Measurements from ENCODE around the gene RAPH1.
"Not testable (repeated sequence)": the region's sequence is repeated elsewhere in the genome, so short reads cannot be mapped to it uniquely, and the experiment has no call there.

The RAPH1 gene

GRCh38 chr2:203543898-203544328 is 8.8 kb upstream of the RAPH1 start:
- no peak for DNase-seq

DNA sequence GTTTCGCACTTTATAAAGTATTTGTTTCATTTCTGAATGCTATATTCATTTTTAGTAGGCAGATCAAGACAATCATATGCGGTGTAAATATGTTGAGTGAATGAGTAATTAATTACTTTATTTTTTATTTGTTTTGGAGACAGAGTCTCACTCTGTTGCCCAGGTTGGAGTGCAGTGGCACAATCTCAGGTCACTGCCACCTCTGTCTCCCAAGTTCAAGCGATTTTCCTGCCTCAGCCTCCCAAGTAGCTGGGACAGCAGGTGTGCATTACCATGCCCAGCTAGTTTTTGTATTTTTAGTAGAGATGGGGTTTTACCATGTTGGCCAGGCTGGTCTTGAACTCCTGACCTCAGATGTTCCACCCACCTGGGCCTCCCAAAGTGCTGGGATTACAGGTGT is 5.5 kb upstream of the RAPH1 start:
- not testable (repeated sequence) for DNase-seq

GRCh38 chr2:203538237-203538636 is 3.1 kb upstream of the RAPH1 start:
- DNase-seq = not testable (repeated sequence)

- DNase-seq = not testable (repeated sequence)
These were observed 1.5 kb upstream of the RAPH1 start for GRCh38 chr2:203536586-203536951.

GRCh38 chr2:203535784-203536585 is 884 bp upstream of the RAPH1 start:
- no peak for DNase-seq

DNA sequence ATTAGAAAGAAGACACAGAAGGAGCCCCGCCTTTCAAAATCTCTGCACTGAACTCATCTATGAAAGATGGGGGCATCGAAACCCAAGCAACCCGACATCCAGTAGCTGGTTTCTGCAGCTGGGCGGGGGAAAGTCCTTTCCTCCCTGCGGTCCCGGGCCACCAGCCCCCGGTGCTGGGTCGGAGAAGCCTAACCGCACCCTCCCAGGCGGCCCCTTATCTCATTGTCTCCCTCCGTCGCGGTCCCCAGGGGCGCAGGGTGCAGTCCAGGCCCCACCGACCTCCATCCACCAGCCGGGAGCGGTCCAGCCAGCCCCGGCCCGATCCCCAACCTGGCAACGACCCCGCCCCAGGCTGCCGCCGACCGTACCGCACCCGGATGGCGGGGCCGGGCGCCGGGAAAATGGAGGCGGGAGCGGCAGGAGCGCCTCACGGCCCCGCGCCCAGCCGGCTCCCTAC is 452 bp downstream of the RAPH1 start:
- no peak for DNase-seq

GRCh38 chr2:203533676-203534591 is 1.2 kb downstream of the RAPH1 start:
- no peak for DNase-seq

DNA sequence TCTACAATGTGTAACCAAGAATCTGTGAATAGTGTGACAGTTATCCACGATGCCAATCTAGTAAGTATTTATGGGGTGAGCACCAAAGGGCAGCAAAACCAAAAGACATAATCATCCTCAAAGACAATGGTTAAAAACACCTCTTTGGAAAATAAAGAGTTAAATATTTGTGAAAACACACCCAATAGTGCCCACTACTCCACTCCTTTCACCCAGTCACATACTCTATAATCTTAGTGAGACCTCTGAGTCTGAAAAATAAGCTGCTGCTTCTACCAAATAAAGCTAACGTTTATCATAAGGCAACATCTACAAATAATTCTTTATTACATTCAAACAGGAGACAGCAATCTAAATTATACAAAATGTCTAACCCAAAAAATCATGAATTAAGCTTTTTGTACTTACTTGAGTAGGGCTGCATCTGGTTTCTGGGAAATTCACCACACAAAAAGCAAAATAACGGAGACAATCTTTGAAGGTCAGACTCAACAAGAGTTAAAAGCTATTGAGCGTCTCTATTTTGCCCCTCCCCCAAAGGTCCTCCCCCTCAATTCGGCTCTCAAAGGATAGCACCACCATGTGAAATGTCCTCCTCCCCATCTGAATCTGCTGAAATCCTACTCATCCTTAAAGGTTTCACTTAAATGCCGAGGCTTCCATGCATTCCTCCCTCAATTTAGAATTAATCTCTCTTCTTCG is 2.0 kb downstream of the RAPH1 start:
- no peak for DNase-seq

GRCh38 chr2:203527719-203528118 is 7.4 kb downstream of the RAPH1 start:
- DNase-seq = no peak

GRCh38 chr2:203513268-203513667 is 21.8 kb downstream of the RAPH1 start:
- not testable (repeated sequence) for DNase-seq

GRCh38 chr2:203510941-203511305 is 24.2 kb downstream of the RAPH1 start:
- no peak for DNase-seq

DNA sequence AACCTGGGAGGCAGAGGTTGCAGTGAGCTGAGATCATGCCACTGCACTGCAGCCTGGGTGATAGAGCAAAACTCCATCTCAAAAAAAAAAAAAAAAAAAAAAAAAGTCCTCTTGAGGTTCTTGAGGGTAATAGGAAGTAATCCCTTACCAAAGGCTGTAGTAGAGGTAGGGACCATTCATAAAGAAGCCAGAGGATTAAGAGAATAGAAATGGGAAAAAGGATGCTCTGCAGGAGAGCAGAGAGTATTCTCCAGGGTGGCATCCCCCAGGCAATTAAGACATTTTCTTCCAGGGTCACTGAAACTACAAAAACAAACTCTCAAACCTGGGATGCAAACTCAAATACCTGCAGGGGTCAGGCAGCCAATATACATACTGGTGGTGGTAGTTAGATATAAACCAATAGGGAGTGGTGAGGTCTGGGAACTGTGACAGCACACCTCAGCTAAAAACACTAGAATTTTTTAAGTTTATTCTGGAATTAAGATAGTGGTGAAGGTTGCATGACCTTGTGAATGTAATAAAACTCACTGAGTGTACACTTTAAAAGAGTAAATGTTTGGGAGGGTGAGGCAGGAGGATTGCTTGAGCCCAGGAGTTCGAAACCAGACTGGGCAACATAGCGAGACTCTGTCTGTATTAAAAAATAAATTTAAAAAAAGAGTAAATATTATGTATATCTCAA is 24.7 kb downstream of the RAPH1 start:
- no peak for DNase-seq

DNA sequence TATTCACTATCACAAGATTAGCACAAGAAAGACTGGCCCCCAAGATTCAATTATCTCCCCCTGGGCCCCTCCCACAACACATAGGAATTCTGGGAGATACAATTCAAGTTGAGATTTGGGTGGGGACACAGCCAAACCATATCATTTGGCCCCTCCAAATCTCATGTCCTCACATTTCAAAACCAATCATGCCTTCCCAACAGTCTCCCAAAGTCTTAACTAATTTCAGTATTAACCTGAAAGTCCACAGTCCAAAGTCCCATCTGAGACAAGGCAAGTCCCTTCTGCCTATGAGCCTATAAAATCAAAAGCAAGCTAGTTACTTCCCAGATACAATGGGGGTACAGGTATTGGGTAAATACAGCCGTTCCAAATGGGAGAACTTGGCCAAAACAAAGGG is 31.6 kb downstream of the RAPH1 start:
- not testable (repeated sequence) for DNase-seq

- DNase-seq = no peak
These were observed 33.2 kb downstream of the RAPH1 start for GRCh38 chr2:203501873-203502272.

GRCh38 chr2:203500951-203501350 is 34.1 kb downstream of the RAPH1 start:
- no peak for DNase-seq

GRCh38 chr2:203500297-203500696 is 34.8 kb downstream of the RAPH1 start:
- no peak for DNase-seq

DNA sequence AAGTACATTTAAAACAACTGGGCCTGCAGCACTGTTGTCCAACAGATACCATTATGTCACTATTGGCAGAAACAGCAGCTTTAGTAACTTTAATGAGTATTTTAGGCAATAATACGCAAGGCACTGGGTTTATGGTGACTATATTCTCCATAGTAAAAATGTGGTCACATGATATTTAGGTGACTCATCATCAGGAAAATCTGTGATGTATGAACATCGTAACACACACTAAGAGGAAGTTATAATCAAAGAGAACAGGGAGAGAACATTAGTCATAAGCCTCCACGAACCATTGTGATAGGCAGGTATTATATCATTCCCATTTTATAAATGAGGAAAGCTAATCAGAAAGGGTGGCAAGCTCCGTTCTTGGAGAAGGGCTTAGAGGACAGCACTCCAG is 36.9 kb downstream of the RAPH1 start:
- DNase-seq = no peak

GRCh38 chr2:203492965-203493364 is 42.1 kb downstream of the RAPH1 start:
- no peak for DNase-seq

DNA sequence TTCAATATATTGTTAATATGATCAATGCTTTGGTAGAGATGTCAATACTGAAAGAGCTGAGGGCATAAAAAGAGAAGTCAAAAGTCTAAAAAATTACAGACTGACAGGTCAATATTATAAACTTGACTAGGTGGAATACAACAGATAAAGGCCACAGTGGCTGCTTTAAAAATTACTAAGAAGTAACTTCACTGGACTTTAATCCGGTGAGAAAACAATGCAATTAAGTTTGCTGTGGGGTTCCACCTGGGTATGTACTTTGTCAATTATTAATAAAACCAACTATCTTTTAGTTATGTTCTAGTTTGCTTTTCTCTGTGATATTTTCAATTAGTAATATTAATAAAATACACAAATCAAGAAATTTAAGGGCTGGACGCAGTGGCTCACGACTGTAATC is 44.7 kb downstream of the RAPH1 start:
- no peak for DNase-seq

GRCh38 chr2:203489531-203489930 is 45.6 kb downstream of the RAPH1 start:
- DNase-seq = no peak

DNA sequence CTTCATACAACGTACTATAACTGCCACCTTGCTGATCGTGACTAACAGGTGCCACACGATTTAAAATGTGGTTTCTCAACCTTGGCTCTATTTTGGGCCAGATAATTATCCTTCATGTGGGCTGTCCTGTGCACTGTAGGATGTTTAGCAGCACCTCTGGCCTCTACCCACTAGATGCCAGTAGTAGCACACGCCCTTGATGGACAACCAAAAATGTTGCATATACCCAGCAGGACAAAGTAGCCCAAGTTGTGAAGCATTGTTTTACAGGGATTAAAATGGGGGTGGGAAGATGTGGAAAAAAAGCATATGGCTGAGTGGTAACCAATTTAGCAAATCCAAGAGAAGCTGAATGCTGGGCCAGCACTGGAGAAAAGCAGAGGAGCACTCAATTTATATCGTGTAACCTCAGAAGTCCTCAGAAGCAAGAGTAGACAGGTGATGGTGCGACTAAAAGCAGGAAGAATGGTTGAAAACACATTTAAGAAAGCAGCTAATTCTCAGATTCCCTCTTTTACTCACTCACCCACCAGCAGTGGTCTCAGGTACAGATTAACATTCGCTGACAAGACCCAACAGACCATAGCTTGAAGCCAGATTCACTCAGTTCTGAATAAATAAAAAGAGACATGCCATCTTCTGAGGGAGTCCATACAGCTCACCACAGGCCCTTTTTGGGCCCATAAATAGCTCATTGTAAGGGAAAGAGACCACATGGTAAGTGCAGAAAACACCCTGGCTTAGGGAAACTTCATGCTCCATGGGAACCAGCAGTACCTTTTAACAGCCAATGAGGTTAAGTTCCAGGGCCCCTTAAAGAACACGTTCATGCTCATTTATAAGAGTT is 50.6 kb downstream of the RAPH1 start:
- DNase-seq = no peak

DNA sequence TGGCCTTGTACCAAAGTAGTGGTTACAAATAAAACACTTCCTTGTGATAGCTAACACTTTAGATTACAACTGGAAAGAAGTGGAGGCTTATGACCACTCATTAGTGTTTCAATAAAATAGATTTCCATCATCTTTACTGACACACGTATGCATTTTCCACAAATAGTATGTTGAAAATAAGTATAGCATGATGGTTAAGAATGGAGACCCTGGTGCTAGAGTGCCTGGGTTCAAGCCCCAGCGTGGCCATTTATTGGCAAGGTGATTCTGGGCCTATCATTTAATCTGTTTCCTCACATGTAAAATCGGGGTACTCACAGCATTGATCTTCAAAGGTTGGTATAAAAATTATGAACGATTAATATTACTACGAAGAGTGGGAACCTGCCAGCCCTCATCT is 54.5 kb downstream of the RAPH1 start:
- no peak for DNase-seq
